Suppressor macrophage (primary cell): Measurements from ENCODE around the gene GXYLT1.
"Not testable (repeated sequence)": the region's sequence is repeated elsewhere in the genome, so short reads cannot be mapped to it uniquely, and the experiment has no call there.

Experiments
- DNase-seq, 4 experiments: peaks; one replicate each; pipeline ENCODE4 v3.0.0-alpha.2; 2020 to 2022

The GXYLT1 gene

GRCh38 chr12:42097971-42098370 lies 46.7 kb downstream of the GXYLT1 start:
- DNase-seq: peak; percentile 39 to 87 (median 65)

- DNase-seq: peak; percentile 11 to 54 (median 37)
Observed at GRCh38 chr12:42094277-42094676, 50.4 kb downstream of the GXYLT1 start.

- DNase-seq: no peak
Observed at GRCh38 chr12:42091769-42092168, 52.9 kb downstream of the GXYLT1 start.

- no peak for DNase-seq
Observed at GRCh38 chr12:42090899-42091298, 53.8 kb downstream of the GXYLT1 start.

- peak in 1 of 4 experiments; percentile 17 for DNase-seq
Observed at GRCh38 chr12:42086031-42086430, 58.6 kb downstream of the GXYLT1 start.

- DNase-seq: no peak
Observed at GRCh38 chr12:42085594-42085993, 59.1 kb downstream of the GXYLT1 start.

- DNase-seq: no peak
Observed at GRCh38 chr12:42084522-42084921, 60.2 kb downstream of the GXYLT1 start.

GRCh38 chr12:42076976-42077375 lies 67.7 kb downstream of the GXYLT1 start:
- no peak for DNase-seq

- no peak for DNase-seq
Observed at GRCh38 chr12:42070036-42070435, 74.6 kb downstream of the GXYLT1 start.

GRCh38 chr12:42059127-42059526 lies 85.5 kb downstream of the GXYLT1 start:
- no peak for DNase-seq

GRCh38 chr12:42056130-42056529 lies 88.5 kb downstream of the GXYLT1 start:
- DNase-seq: peak; percentile 66 to 91 (median 84)

- DNase-seq: no peak
Observed at GRCh38 chr12:42053456-42053855, 91.2 kb downstream of the GXYLT1 start.

- DNase-seq: not testable (repeated sequence)
Observed at GRCh38 chr12:42048980-42049379, 95.7 kb downstream of the GXYLT1 start.

GRCh38 chr12:42039577-42039976 lies 105.1 kb downstream of the GXYLT1 start:
- no peak for DNase-seq

- peak in 2 of 4 experiments; percentile 12 to 13 for DNase-seq
Observed at GRCh38 chr12:42039176-42039575, 105.5 kb downstream of the GXYLT1 start.

GRCh38 chr12:42031847-42032564 lies 112.7 kb downstream of the GXYLT1 start:
- DNase-seq: no peak
